NCI-H1105 (cell line): ENCODE data around the gene TUBB2A.
"Not testable (repeated sequence)": the region's sequence is repeated elsewhere in the genome, so short reads cannot be mapped to it uniquely, and the experiment has no call there.

Experiments used
- DNase-seq: peaks from one replicate; lab custom pipeline; 2025; lab: John Stamatoyannopoulos, UW

Gene TUBB2A

GRCh38 chr6:3157131-3157933 is at the start of gene TUBB2A:
Gene TUBB2A (minus strand): TSS chr6:3157544. CDS start chr6:3157463, 81 bp downstream.
- peak; percentile 74 for DNase-seq

GRCh38 chr6:3206339-3207015 is 49.1 kb upstream of the TUBB2A start:
- no peak for DNase-seq

GRCh38 chr6:3205913-3206312 is 48.6 kb upstream of the TUBB2A start:
- no peak for DNase-seq

- DNase-seq = no peak
Observed at GRCh38 chr6:3204921-3205320, 47.6 kb upstream of the TUBB2A start.

GRCh38 chr6:3202999-3203696 is 45.8 kb upstream of the TUBB2A start:
- no peak for DNase-seq

GRCh38 chr6:3201388-3201787 is 44.0 kb upstream of the TUBB2A start:
- no peak for DNase-seq

GRCh38 chr6:3200682-3201081 is 43.3 kb upstream of the TUBB2A start:
- no peak for DNase-seq

GRCh38 chr6:3199382-3199781 is 42.0 kb upstream of the TUBB2A start:
- no peak for DNase-seq

- DNase-seq = not testable (repeated sequence)
Observed at GRCh38 chr6:3197734-3198133, 40.4 kb upstream of the TUBB2A start.

- no peak for DNase-seq
Observed at GRCh38 chr6:3196770-3197169, 39.4 kb upstream of the TUBB2A start.

GRCh38 chr6:3195695-3196497 is 38.6 kb upstream of the TUBB2A start:
- DNase-seq = no peak

- DNase-seq = no peak
Observed at GRCh38 chr6:3195420-3195694, 38.0 kb upstream of the TUBB2A start.

- peak; percentile 20 for DNase-seq
Observed at GRCh38 chr6:3194535-3195419, 37.4 kb upstream of the TUBB2A start.

GRCh38 chr6:3193102-3193849 is 35.9 kb upstream of the TUBB2A start:
- no peak for DNase-seq

- DNase-seq = no peak
Observed at GRCh38 chr6:3190779-3191178, 33.4 kb upstream of the TUBB2A start.

GRCh38 chr6:3190056-3190455 is 32.7 kb upstream of the TUBB2A start:
- no peak for DNase-seq

GRCh38 chr6:3189192-3189591 is 31.8 kb upstream of the TUBB2A start:
- DNase-seq = not testable (repeated sequence)

GRCh38 chr6:3188262-3188661 is 30.9 kb upstream of the TUBB2A start:
- DNase-seq = no peak

- no peak for DNase-seq
Observed at GRCh38 chr6:3186974-3187382, 29.6 kb upstream of the TUBB2A start.

- DNase-seq = no peak
Observed at GRCh38 chr6:3183066-3183465, 25.7 kb upstream of the TUBB2A start.

- no peak for DNase-seq
Observed at GRCh38 chr6:3181105-3181504, 23.8 kb upstream of the TUBB2A start.
